Measurements from ENCODE around the gene TAPT1.

GRCh38 chr4:16261313-16261878, 35.1 kb upstream of the TAPT1 start:
- TF ChIP-seq POLR2A (IDR thresholded peaks at IDR 0.05), result no peak
- no peak for TF ChIP-seq EP300 (IDR thresholded peaks at IDR 0.05)

Data from sigmoid colon (tissue), 4 donors.